GM18951 (cell line): ENCODE measurements around the gene CRY2.
A peak's percentile ranks its signal among the peaks of the same experiment; 100 is the strongest.

Experiments
- POLR2A ChIP-seq: IDR thresholded peaks from 4 replicates; pipeline ENCODE4 v1.6.1; 2011; ENCODE audit warnings: mild to moderate bottlenecking; ENCODE audit not compliant: insufficient read length, insufficient read depth; ENCODE audit errors: extremely low read depth
- in situ Hi-C: fragments of 300-500 bp; cut with MboI; formaldehyde crosslinking; loops from one replicate; pipeline ENCODE4 v1.12.0; 2022; ENCODE audit warnings: low sequenced_read_pairs, mixed read lengths, inconsistent platforms; ENCODE audit not compliant: unreplicated experiment

The CRY2 gene

GRCh38 chr11:45927684-45928413, 80.6 kb downstream of the CRY2 start:
- TF ChIP-seq POLR2A, result no peak
- in situ Hi-C loops, result no loop called here

- in situ Hi-C loops, result no loop called here
These were observed 81.4 kb downstream of the CRY2 start for GRCh38 chr11:45928535-45929215.

DNA sequence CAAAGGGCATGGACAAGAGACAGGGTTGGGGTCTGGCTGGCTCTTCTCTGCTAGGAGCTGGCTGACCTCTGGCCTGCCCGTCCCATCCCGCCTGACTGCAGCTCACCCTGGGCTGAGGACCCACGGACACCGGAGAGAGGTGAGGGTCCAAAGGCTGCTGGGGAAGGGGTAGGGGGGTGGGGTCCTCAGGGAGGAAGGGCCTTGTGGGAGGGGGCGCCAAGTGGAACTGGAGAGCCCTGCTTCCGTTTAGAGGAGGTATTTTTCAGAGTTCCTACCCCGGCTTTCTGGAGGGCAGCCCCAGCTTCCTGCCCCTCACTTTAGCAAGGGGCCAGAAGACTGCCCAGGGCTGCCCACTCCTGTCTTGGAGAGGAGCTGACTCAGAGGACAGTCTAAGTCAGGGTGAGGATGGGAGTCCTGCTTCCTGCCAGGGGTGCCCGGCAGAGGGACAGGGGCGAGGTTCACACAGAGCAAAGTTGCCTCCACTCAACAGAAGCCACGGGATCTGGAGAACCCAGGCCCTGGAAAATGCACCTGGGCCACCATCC, 82.3 kb downstream of the CRY2 start:
- in situ Hi-C loops, result no loop called here
- TF ChIP-seq POLR2A, result no peak

More at GRCh38 chr11:45928535-45929215, 81.4 kb downstream of the CRY2 start:
- no peak for TF ChIP-seq POLR2A

GRCh38 chr11:45930031-45930794, 82.9 kb downstream of the CRY2 start:
- in situ Hi-C loops, result no loop called here

DNA sequence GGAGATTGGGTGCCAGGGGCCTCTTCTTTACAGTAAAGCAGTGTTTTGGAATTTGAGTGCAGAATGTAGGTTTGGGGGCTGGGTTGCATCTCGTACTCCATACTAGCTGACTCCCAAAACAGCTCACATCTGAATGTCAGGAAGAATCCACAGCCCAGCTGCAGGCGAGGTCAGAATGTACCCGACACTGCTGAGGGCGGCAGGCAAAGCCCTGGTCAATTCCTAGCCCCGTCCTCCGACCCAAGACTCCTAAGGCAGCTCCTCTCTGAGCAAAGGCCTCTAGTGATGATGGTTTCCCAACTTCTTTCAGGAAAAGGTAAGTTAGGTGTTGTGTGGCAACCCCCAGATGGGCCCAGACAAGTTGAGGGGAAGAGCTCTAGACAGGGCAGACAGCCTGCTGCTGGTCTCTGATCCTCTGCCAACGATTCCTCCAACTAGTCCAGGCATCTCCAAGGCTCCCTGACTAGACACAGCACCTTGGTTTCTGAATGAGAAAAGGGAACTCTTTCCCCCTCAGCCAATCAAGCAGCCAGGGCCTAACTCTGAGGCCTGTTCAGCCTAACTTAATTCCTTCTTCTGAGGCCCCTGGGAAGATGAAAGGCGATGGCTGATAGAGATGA, 83.8 kb downstream of the CRY2 start:
- TF ChIP-seq POLR2A, result no peak
- in situ Hi-C loops, result no loop called here

More at GRCh38 chr11:45930031-45930794, 82.9 kb downstream of the CRY2 start:
- peak; percentile 11 for TF ChIP-seq POLR2A

- no peak for TF ChIP-seq POLR2A
These were observed 84.5 kb downstream of the CRY2 start for GRCh38 chr11:45931739-45932138.

DNA sequence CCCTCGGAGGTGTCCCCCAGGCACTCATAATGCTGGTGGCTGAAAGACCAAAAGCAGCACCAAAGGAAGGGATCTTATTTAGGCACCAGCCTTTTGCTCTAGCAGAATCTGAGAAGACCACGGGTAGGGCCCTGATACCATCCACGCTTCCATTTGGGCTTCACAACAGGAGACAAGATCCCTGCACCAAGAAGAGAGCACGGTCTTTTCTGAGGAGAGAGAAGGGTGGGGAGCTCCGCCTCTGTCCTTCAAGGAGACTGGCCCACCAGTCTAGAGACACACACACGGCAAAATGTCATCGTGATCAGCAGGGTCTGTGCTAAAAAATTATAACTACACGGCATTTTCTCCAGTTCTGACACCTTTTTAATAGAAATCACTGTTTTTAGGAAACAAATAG, 84.9 kb downstream of the CRY2 start:
- in situ Hi-C loops, result no loop called here
- no peak for TF ChIP-seq POLR2A

More at GRCh38 chr11:45931739-45932138, 84.5 kb downstream of the CRY2 start:
- in situ Hi-C loops, result no loop called here
